ENCODE results near the gene EIF6. TPM values are rescaled to one million over a fixed set of nuclear protein-coding genes. Genes with fewer than 3 reads are reported as not detected.
A peak's percentile ranks its signal among the peaks of the same experiment; 100 is the strongest.

EIF6 gene
- total and polyA plus RNA-seq, 9 of the 15 experiments (the other 6 are each of a cell fraction or from before 2014, with no cell fraction given) = 165 to 832 (median 229) TPM

DNA sequence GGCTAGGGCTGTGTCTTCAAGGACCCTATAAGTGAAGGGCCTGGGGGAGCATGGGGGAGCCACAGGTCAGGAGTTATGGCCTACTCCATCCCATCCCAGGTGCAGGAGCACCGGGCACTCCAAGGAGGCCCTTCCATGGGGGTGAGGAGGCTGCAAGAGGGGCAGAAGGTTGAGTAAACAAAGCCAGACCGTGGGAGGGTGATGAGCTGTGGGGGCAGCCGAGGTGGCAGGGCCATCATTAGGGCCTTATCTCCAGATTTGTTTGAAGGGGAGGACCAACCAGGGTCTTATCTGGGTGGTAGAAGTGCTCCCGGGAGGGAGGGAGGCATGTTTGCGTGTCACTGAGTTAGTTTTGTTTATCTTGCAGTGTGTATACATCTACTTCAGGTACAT, 9.7 kb upstream of the EIF6 start (continued):
- TF ChIP-seq STAG1 (CRISPR knock-in tag; IDR thresholded peaks at IDR 0.05; ENCODE audit: borderline replicate concordance) (no peak), CBFA2T3 (IDR thresholded peaks at IDR 0.05) (0 out of 2 replicates have a peak, but pooled peaks have one; percentile 9), SUPT5H (IDR thresholded peaks at IDR 0.05) (no peak), NR3C1 (CRISPR knock-in tag; IDR thresholded peaks at IDR 0.05) (no peak), CTBP1 (IDR thresholded peaks at IDR 0.05; ENCODE audit: borderline replicate concordance) (no peak), ZNF778 (CRISPR knock-in tag; IDR thresholded peaks at IDR 0.05) (no peak)

GRCh38 chr20:35293303-35294292, 9.0 kb upstream of the EIF6 start:
- Histone ChIP-seq H3K79me2 (ENCODE audit: control insufficient read depth, insufficient read depth, low read length) (no peaks in the 10 kb centered on the region), H3K4me2 (ENCODE audit: insufficient read depth, low read length) (no peak overlapping the region), H4K20me1 (replicated peaks; ENCODE audit: control insufficient read depth, insufficient read depth, low read length) (0 out of 2 replicates have a peak, but pooled peaks cover 2% of the 10 kb centered on the region), H3K36me3 (ENCODE audit: control insufficient read depth, insufficient read depth, low read length) (no peaks in the 10 kb centered on the region), H3K4me3 (no peak overlapping the region), H3K9me3 (replicated peaks; ENCODE audit: control insufficient read depth, insufficient read depth, low read depth, low read length) (no peaks in the 10 kb centered on the region), H3K9ac (ENCODE audit: insufficient read depth in 1 of 2, low read depth in 2 of 2, low read length in 2 of 2) (0 out of 4 replicates have a peak overlapping the region, but pooled peaks of 1 of the 2 experiments have one; percentile 26), H3K9me1 (ENCODE audit: control insufficient read depth, insufficient read depth, low read length) (no peaks in the 10 kb centered on the region), H2AFZ (ENCODE audit: low read depth, low read length) (no peak overlapping the region), H3K27me3 (ENCODE audit: control insufficient read depth in 2 of 2, insufficient read depth in 2 of 2, low read length in 2 of 2) (peaks cover 31 to 60% of the 10 kb centered on the region in 2 experiments), H3K4me1 (replicated peaks in 1 of 2; ENCODE audit: control insufficient read depth in 2 of 2, insufficient read depth in 2 of 2, low read length in 2 of 2) (peaks cover 3 to 19% of the 10 kb centered on the region in 2 experiments; a peak in 4 of 5 replicates), H3K27ac (ENCODE audit: extremely low read depth, low read depth, low read length) (no peak overlapping the region)
- in situ Hi-C loops (cut with MboI) (no loop called here), intact Hi-C loops (cut with micrococcal nuclease) (no loop called here)
- TF ChIP-seq UBTF (IDR thresholded peaks at IDR 0.05; ENCODE audit: borderline replicate concordance in 1 of 2, low read depth in 2 of 2, low read length in 2 of 2) (no peak), E2F6 (IDR thresholded peaks at IDR 0.05; ENCODE audit: borderline replicate concordance in 1 of 2, extremely low read depth in 1 of 2, insufficient read depth in 1 of 2, insufficient read length in 1 of 2, low read depth in 1 of 2, low read length in 1 of 2, poor library complexity in 1 of 2, severe bottlenecking in 1 of 2) (peak in 1 of 2 experiments; percentile 34), ZNF121 (CRISPR knock-in tag; conservative IDR thresholded peaks at IDR 0.05) (0 out of 2 replicates have a peak, but pooled peaks have one; percentile 14), HDAC8 (tag; IDR thresholded peaks at IDR 0.05) (no peak)
- FAIRE-seq (no peak), ATAC-seq (no peak), DNase-seq (ENCODE audit: extremely low read depth in 1 of 4, low spot score in 3 of 4) (no peak)
- no TSS peak for BruUV-seq (replicated peaks)
- WGBS (ENCODE audit: insufficient coverage, low coverage, missing lambda C conversion rate) = 30% methylated on average over 18 of the region's 19 CpGs
- CTCF ChIA-PET (ENCODE audit: low intra/inter-chr PET ratio) = no interaction called here
- POLR2A ChIA-PET = interaction anchor here (0.9 to 1.1 kb wide), 2 partner anchors 10 to 163 kb away, joined by 4 to 6 read pairs; no protein-coding TSS in a partner anchor

All from K562 (cell line).